H1 (cell line): ENCODE data around the gene GHRHR. TPM values are rescaled to one million over a fixed set of nuclear protein-coding genes. Genes with fewer than 3 reads are reported as not detected.

ENCODE experiments used
- CTCF ChIA-PET: fragments of 300-600 bp; sonication (Branson Sonifier 250); formaldehyde crosslinking; loops from one replicate; lab custom pipeline; 2021; ENCODE audit not compliant: partially characterized antibody; lab: Charles Lee
- POLR2A ChIA-PET: fragments of 300-600 bp; sonication (Branson Sonifier 250); formaldehyde crosslinking; loops from one replicate; lab custom pipeline; 2021; ENCODE audit warnings: inconsistent platforms; ENCODE audit not compliant: partially characterized antibody; lab: Charles Lee
- DNase-seq, 2 experiments: peaks; one replicate each; pipeline versions ENCODE4 v3.0.0 to v3.0.0-alpha.2; 2010 to 2022; ENCODE audit warnings: low spot score in 2 of 2, low read depth in 1 of 2, mixed read lengths in 1 of 2
- FAIRE-seq: peaks from 2 replicates; lab custom pipeline; 2011; peaks lifted over from hg19 to GRCh38; lab: Jason Lieb, UNC
- H2AFZ ChIP-seq: 2 replicates; pipeline ENCODE4 v1.8.1; 2012; ENCODE audit warnings: low read length, inconsistent platforms
- H2AK5ac ChIP-seq: 2 replicates; pipeline ENCODE4 v1.6.1; 2013; ENCODE audit warnings: low read depth, low read length
- H2BK120ac ChIP-seq: replicated peaks from 2 replicates; pipeline ENCODE3; 2013; ENCODE audit warnings: low read depth, low read length, inconsistent platforms
- H2BK12ac ChIP-seq: 2 replicates; pipeline ENCODE4 v1.6.1; 2013; ENCODE audit warnings: low read depth, low read length
- H2BK15ac ChIP-seq: 2 replicates; pipeline ENCODE4 v1.6.1; 2013; ENCODE audit warnings: low read length
- H2BK20ac ChIP-seq: 2 replicates; pipeline ENCODE4 v1.6.1; 2013; ENCODE audit warnings: low read length
- H2BK5ac ChIP-seq: 2 replicates; pipeline ENCODE4 v1.6.1; 2013; ENCODE audit warnings: low read depth, low read length
- H3K14ac ChIP-seq: 2 replicates; pipeline ENCODE4 v1.6.1; 2013; ENCODE audit warnings: inconsistent platforms; ENCODE audit not compliant: insufficient read length
- H3K18ac ChIP-seq: 2 replicates; pipeline ENCODE4 v1.6.1; 2013; ENCODE audit warnings: low read length; ENCODE audit errors: extremely low read depth
- H3K23ac ChIP-seq: 2 replicates; pipeline ENCODE4 v1.6.1; 2013; ENCODE audit warnings: inconsistent platforms; ENCODE audit not compliant: insufficient read length
- H3K23me2 ChIP-seq: 2 replicates; pipeline ENCODE4 v1.6.1; 2013; ENCODE audit warnings: low read depth, low read length
- H3K27ac ChIP-seq: 2 replicates; pipeline ENCODE4 v1.6.1; 2011; ENCODE audit warnings: low read depth, low read length, inconsistent platforms
- H3K27me3 ChIP-seq, 4 experiments: replicated peaks in 1 of 4; 1 replicate in 1 of 4; 2 replicates in 3 of 4; pipeline versions ENCODE4 v1.6.1 to v1.8.1; 2011 to 2013; ENCODE audit warnings: low read length in 3 of 4, mild to moderate bottlenecking in 3 of 4, inconsistent platforms in 2 of 4, mixed read lengths in 2 of 4, moderate library complexity in 1 of 4; ENCODE audit not compliant: control insufficient read depth in 3 of 4, insufficient read depth in 3 of 4; ENCODE audit errors: extremely low read depth in 1 of 4
- H3K36me3 ChIP-seq, 4 experiments: 2 replicates each; pipeline versions ENCODE4 v1.6.1 to v1.8.1; 2011 to 2013; ENCODE audit warnings: mild to moderate bottlenecking in 4 of 4, low read length in 3 of 4, moderate library complexity in 2 of 4, control low read depth in 1 of 4, inconsistent platforms in 1 of 4; ENCODE audit not compliant: insufficient read depth in 4 of 4, control insufficient read depth in 2 of 4
- H3K4ac ChIP-seq: replicated peaks from 2 replicates; pipeline ENCODE3; 2013; ENCODE audit warnings: low read length, low read depth, mixed read lengths, inconsistent platforms; ENCODE audit not compliant: insufficient read length
- H3K4me1 ChIP-seq, 4 experiments: replicated peaks in 1 of 4; 1 replicate in 1 of 4; 2 replicates in 3 of 4; pipeline versions ENCODE4 v1.6.1 to v1.8.1; 2011 to 2013; ENCODE audit warnings: low read length in 3 of 4, inconsistent platforms in 2 of 4, mixed read lengths in 1 of 4; ENCODE audit not compliant: insufficient read depth in 4 of 4, control insufficient read depth in 3 of 4
- H3K4me2 ChIP-seq, 2 experiments: 2 replicates each; pipeline versions ENCODE4 v1.6.1 to v1.8.1; 2011 to 2013; ENCODE audit warnings: low read depth in 2 of 2, low read length in 2 of 2, control low read depth in 1 of 2, inconsistent platforms in 1 of 2, mild to moderate bottlenecking in 1 of 2; ENCODE audit not compliant: insufficient read depth in 1 of 2
- H3K4me3 ChIP-seq, 4 experiments: fragments of 200-600, 300-600 bp in 1 of 4; sonication (generic), shearing (Covaris generic), sonication (Bioruptor Twin) in 1 of 4; 2 replicates each; pipeline versions ENCODE4 v1.5.1 to v1.8.1; 2011 to 2016; ENCODE audit warnings: low read length in 4 of 4, low read depth in 3 of 4, control low read depth in 2 of 4, inconsistent platforms in 2 of 4, mild to moderate bottlenecking in 2 of 4, mixed read lengths in 1 of 4, moderate library complexity in 1 of 4; ENCODE audit not compliant: insufficient read depth in 2 of 4; ENCODE audit errors: extremely low read depth in 1 of 4
- H3K56ac ChIP-seq: replicated peaks from 2 replicates; pipeline ENCODE3; 2013; ENCODE audit warnings: low read depth, mild to moderate bottlenecking, mixed read lengths, low read length, inconsistent platforms; ENCODE audit not compliant: insufficient read length
- H3K79me1 ChIP-seq: 2 replicates; pipeline ENCODE4 v1.6.1; 2013; ENCODE audit warnings: low read depth, low read length, control low read depth
- H3K79me2 ChIP-seq, 2 experiments: 2 replicates each; pipeline versions ENCODE4 v1.6.1 to v1.8.1; 2012 to 2013; ENCODE audit warnings: low read length in 2 of 2, mild to moderate bottlenecking in 2 of 2, inconsistent platforms in 1 of 2; ENCODE audit not compliant: insufficient read depth in 2 of 2, control insufficient read depth in 1 of 2
- H3K9ac ChIP-seq, 4 experiments: replicated peaks in 1 of 4; 1 replicate in 1 of 4; 2 replicates in 3 of 4; pipeline versions ENCODE4 v1.6.1 to v1.8.1; 2011 to 2013; ENCODE audit warnings: low read depth in 3 of 4, low read length in 3 of 4, control low read depth in 2 of 4, mild to moderate bottlenecking in 2 of 4, moderate library complexity in 2 of 4, inconsistent platforms in 1 of 4; ENCODE audit errors: extremely low read depth in 1 of 4
- H3K9me3 ChIP-seq, 2 experiments: 2 replicates each; pipeline versions ENCODE4 v1.6.1 to v1.8.1; 2012 to 2013; ENCODE audit warnings: mild to moderate bottlenecking in 2 of 2, moderate library complexity in 2 of 2, control low read depth in 1 of 2, inconsistent platforms in 1 of 2, low read depth in 1 of 2, low read length in 1 of 2, mixed read lengths in 1 of 2; ENCODE audit not compliant: insufficient read depth in 2 of 2
- H4K20me1 ChIP-seq, 2 experiments: replicated peaks in 1 of 2; 2 replicates each; pipeline versions ENCODE3 to v1.8.1; 2011 to 2013; ENCODE audit warnings: inconsistent platforms in 2 of 2, low read length in 2 of 2, mild to moderate bottlenecking in 1 of 2; ENCODE audit not compliant: insufficient read depth in 2 of 2, control insufficient read depth in 1 of 2
- H4K5ac ChIP-seq: 2 replicates; pipeline ENCODE4 v1.6.1; 2013; ENCODE audit warnings: low read length, low read depth, mixed read lengths, inconsistent platforms; ENCODE audit not compliant: insufficient read length
- H4K8ac ChIP-seq: 2 replicates; pipeline ENCODE4 v1.8.0; 2013; ENCODE audit warnings: mild to moderate bottlenecking, moderate library complexity, low read length, inconsistent platforms; ENCODE audit not compliant: insufficient read depth; ENCODE audit errors: extremely low read depth
- H4K91ac ChIP-seq: replicated peaks from 2 replicates; pipeline ENCODE3; 2013; ENCODE audit warnings: low read length, mixed read lengths, inconsistent platforms; ENCODE audit not compliant: insufficient read length
- MAFK ChIP-seq: IDR thresholded peaks from 2 replicates; pipeline ENCODE4 v1.6.1; 2012; ENCODE audit warnings: low read depth, mild to moderate bottlenecking, improper control_type of control experiment, low read length
- POLR2AphosphoS5 ChIP-seq: IDR thresholded peaks from 2 replicates; pipeline ENCODE4 v1.6.1; 2011; ENCODE audit warnings: low read depth, low read length
- RBBP5 ChIP-seq: IDR thresholded peaks from 2 replicates; pipeline ENCODE4 v1.7.1; 2012; ENCODE audit warnings: low read depth, mild to moderate bottlenecking, inconsistent platforms, low read length, moderate library complexity, borderline replicate concordance
- RNF2 ChIP-seq: fragments of 200-900, 300-1000 bp; sonication (generic); IDR thresholded peaks from 2 replicates; pipeline ENCODE4 v1.7.1; 2016; ENCODE audit warnings: borderline replicate concordance, low read depth, mild to moderate bottlenecking, antibody characterized with exemption, low read length; ENCODE audit not compliant: poor library complexity, severe bottlenecking; ENCODE audit errors: missing control alignments
- SIX5 ChIP-seq: IDR thresholded peaks from 2 replicates; pipeline ENCODE4 v1.6.1; 2011; ENCODE audit warnings: mild to moderate bottlenecking, low read depth, low read length
- SP2 ChIP-seq: IDR thresholded peaks from 2 replicates; pipeline ENCODE4 v1.6.1; 2012; ENCODE audit warnings: mild to moderate bottlenecking, low read length, inconsistent platforms
- SUZ12 ChIP-seq: fragments of 200-600 bp; sonication (generic); IDR thresholded peaks from 2 replicates; pipeline ENCODE4 v1.6.1; 2012; ENCODE audit warnings: mild to moderate bottlenecking, inconsistent platforms, low read length, moderate library complexity, mixed read lengths
- TAF1 ChIP-seq: IDR thresholded peaks from 2 replicates; pipeline ENCODE4 v1.6.1; 2011; ENCODE audit warnings: mild to moderate bottlenecking, low read depth, low read length
- USF2 ChIP-seq: IDR thresholded peaks from 2 replicates; pipeline ENCODE4 v1.6.1; 2011; ENCODE audit warnings: low read length, improper control_type of control experiment
- WGBS, 2 experiments: shearing (Covaris generic) in 1 of 2; methylation state at CpG; one replicate each; pipeline versions ENCODE4 v1.1.6 to v1.1.7; 2013 to 2015; ENCODE audit warnings: low lambda C conversion rate in 2 of 2, mixed read lengths in 2 of 2, inconsistent platforms in 1 of 2, low coverage in 1 of 2, missing lambda C conversion rate in 1 of 2; ENCODE audit not compliant: insufficient replicate concordance in 2 of 2, insufficient coverage in 1 of 2, insufficient read length in 1 of 2; ENCODE audit errors: extremely low coverage in 1 of 2, missing lambda C conversion rate in 1 of 2; 5-methylcytosine and 5-hydroxymethylcytosine counted together
- polyA plus RNA-seq, 7 experiments: library from polyadenylated mRNA; depleted of rRNA in 3 of 7; stranded (reverse) in 5 of 7; unstranded in 2 of 7; fragments of >200 nt in 5 of 7; fragments of 200-250 nt in 2 of 7; gene quantifications; 1 replicate in 5 of 7; 2 replicates in 1 of 7; 4 replicates in 1 of 7; pipeline versions ENCODE4 v1.2.1 to v1.2.3, GENCODE V29; 2011 to 2013; ENCODE audit warnings: missing spikeins in 2 of 7, mixed read lengths in 2 of 7
- total RNA-seq: library from RNA; stranded (reverse); fragmentation: NEBNext Ultra II Directional; extraction: Animal tissue kit (Norgen Biotek cat#: 25700); gene quantifications from 2 replicates; pipeline ENCODE4 v1.2.1, GENCODE V29; 2021

The GHRHR gene
- total and polyA plus RNA-seq, 2 of the 8 experiments (the other 6 are each of a cell fraction or from before 2014, with no cell fraction given), result 0.60 to 6.5 TPM

GRCh38 chr7:31004393-31004792 lies 40.6 kb downstream of the GHRHR start:
- DNase-seq, result no peak
- no peak for FAIRE-seq

More at GRCh38 chr7:31004393-31004792, 40.6 kb downstream of the GHRHR start:
- no peak overlapping the region for H3K14ac ChIP-seq
- H3K79me2 ChIP-seq, result no peaks in the 10 kb centered on the region
- POLR2A ChIA-PET, result no interaction called here
- H3K36me3 ChIP-seq, result no peaks in the 10 kb centered on the region
- no peak overlapping the region for H3K9ac ChIP-seq
- no peak overlapping the region for H3K27ac ChIP-seq
- H3K4me2 ChIP-seq, result no peak overlapping the region
- no peak overlapping the region for H4K91ac ChIP-seq
- no peak overlapping the region for H2BK5ac ChIP-seq
- 64% methylated on average over 1 of the region's 1 CpG; no CpG with 5 or more reads in 1 of the 2 experiments for WGBS, 2 experiments
- H3K4me3 ChIP-seq, result no peak overlapping the region
- no peak overlapping the region for H2AK5ac ChIP-seq
- H2AFZ ChIP-seq, result no peak overlapping the region
- no peak overlapping the region for H3K23ac ChIP-seq
- H2BK15ac ChIP-seq, result no peak overlapping the region
- no peaks in the 10 kb centered on the region for H3K23me2 ChIP-seq
- no peaks in the 10 kb centered on the region for H3K27me3 ChIP-seq
- CTCF ChIA-PET, result interaction anchor here (0.6 to 2.9 kb wide), 8 partner anchors 9 to 1192 kb away, joined by 3 to 14 read pairs (median 3); no protein-coding TSS in a partner anchor
- no peak overlapping the region for H4K8ac ChIP-seq
- H3K56ac ChIP-seq, result no peak overlapping the region
- no peak overlapping the region for H2BK20ac ChIP-seq
- H3K79me1 ChIP-seq, result no peaks in the 10 kb centered on the region
- H2BK12ac ChIP-seq, result no peak overlapping the region
- H3K4me1 ChIP-seq, result 0 out of 7 replicates have a peak, but pooled peaks cover 0 to 3% (median 0%) of the 10 kb centered on the region in 4 experiments
- H4K20me1 ChIP-seq, result no peaks in the 10 kb centered on the region
- H3K18ac ChIP-seq, result no peak overlapping the region
- H2BK120ac ChIP-seq, result no peak overlapping the region
- H3K4ac ChIP-seq, result no peak overlapping the region
- no peak overlapping the region for H4K5ac ChIP-seq
- no peaks in the 10 kb centered on the region for H3K9me3 ChIP-seq
- TF ChIP-seq USF2 (no peak), MAFK (no peak), SUZ12 (no peak), SP2 (no peak), RNF2 (no peak), RBBP5 (no peak), TAF1 (no peak), SIX5 (no peak), POLR2AphosphoS5 (no peak)
